ENCODE measurements around the gene EHBP1L1. TPM values are rescaled to one million over a fixed set of nuclear protein-coding genes. Genes with fewer than 3 reads are reported as not detected.

The EHBP1L1 gene
- total RNA-seq, 1 experiment from 2014 or later: 105 TPM

DNA sequence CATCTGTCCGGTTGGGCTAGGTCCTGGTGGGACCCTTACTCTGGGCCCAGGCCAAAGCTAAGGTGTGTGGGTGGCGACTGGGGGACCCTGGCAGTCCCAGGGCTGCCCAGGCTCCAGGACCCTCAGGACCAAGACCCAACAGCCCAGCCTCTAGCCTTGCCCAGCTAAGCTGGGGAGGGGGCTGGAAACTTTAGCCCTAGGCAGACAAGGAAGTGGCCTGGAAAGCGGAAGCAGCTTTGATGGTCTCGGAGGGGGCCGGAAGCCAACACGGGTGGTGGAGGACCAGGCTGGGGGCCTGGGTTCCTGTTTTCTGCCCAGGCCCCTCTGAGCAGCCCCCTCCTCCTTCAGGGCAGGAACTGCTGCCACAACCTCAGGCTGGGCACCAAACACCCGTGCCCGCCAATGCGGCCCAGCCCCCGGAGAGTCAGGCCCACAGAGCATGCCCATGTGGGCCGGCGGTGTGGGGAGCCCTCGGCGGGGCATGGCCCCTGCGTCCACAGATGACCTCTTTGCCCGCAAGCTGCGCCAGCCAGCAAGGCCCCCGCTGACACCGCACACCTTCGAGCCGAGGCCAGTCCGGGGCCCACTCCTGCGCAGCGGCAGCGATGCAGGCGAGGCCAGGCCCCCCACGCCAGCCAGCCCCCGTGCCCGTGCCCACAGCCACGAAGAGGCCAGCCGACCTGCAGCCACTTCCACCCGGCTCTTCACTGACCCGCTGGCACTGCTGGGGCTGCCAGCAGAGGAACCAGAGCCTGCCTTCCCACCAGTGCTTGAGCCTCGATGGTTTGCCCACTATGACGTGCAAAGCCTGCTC, 64.8 kb downstream of the EHBP1L1 start:
- no TSS peak for BruUV-seq (replicated peaks)
- Histone ChIP-seq H3K27me3 (ENCODE audit: insufficient read depth, low read length) (no peaks in the 10 kb centered on the region), H3K27ac (ENCODE audit: low read depth, low read length) (no peak overlapping the region; the same call in 1 of the 2 replicates), H2AFZ (ENCODE audit: low read depth, low read length, poor library complexity, severe bottlenecking) (no peak overlapping the region), H3K4me3 (replicated peaks in 1 of 2; ENCODE audit: low read depth in 1 of 2, low read length in 2 of 2) (no peak overlapping the region), H3K4me2 (ENCODE audit: low read length) (no peak overlapping the region), H3K79me2 (ENCODE audit: insufficient read depth, low read length) (peaks cover 13% of the 10 kb centered on the region; the same call in 1 of the 2 replicates), H4K20me1 (ENCODE audit: insufficient read depth) (no peaks in the 10 kb centered on the region), H3K9ac (ENCODE audit: low read length) (no peak overlapping the region), H3K4me1 (ENCODE audit: control insufficient read depth in 1 of 2, insufficient read depth in 2 of 2, low read length in 2 of 2) (peaks cover 32 to 64% of the 10 kb centered on the region in 2 experiments), H3K9me3 (ENCODE audit: control insufficient read depth in 1 of 2, insufficient read depth in 1 of 2, low read depth in 1 of 2, low read length in 2 of 2) (no peaks in the 10 kb centered on the region), H3K36me3 (ENCODE audit: control insufficient read depth in 1 of 2, insufficient read depth in 2 of 2, low read length in 2 of 2) (peaks cover 0 to 21% of the 10 kb centered on the region in 2 experiments; a peak in 2 of 4 replicates), H3K9me2 (ENCODE audit: insufficient read depth) (no peaks in the 10 kb centered on the region)
- ChIA-PET CTCF (no interaction called here), POLR2A (no interaction called here), RAD21 (ENCODE audit: low non-redundant PET in 1 of 2, low total read pairs in 2 of 2, uncharacterized antibody in 2 of 2, unreplicated experiment in 2 of 2) (no interaction called here)
- intact Hi-C loops (cut with micrococcal nuclease): no loop called here
- TF ChIP-seq, protein P1, sequence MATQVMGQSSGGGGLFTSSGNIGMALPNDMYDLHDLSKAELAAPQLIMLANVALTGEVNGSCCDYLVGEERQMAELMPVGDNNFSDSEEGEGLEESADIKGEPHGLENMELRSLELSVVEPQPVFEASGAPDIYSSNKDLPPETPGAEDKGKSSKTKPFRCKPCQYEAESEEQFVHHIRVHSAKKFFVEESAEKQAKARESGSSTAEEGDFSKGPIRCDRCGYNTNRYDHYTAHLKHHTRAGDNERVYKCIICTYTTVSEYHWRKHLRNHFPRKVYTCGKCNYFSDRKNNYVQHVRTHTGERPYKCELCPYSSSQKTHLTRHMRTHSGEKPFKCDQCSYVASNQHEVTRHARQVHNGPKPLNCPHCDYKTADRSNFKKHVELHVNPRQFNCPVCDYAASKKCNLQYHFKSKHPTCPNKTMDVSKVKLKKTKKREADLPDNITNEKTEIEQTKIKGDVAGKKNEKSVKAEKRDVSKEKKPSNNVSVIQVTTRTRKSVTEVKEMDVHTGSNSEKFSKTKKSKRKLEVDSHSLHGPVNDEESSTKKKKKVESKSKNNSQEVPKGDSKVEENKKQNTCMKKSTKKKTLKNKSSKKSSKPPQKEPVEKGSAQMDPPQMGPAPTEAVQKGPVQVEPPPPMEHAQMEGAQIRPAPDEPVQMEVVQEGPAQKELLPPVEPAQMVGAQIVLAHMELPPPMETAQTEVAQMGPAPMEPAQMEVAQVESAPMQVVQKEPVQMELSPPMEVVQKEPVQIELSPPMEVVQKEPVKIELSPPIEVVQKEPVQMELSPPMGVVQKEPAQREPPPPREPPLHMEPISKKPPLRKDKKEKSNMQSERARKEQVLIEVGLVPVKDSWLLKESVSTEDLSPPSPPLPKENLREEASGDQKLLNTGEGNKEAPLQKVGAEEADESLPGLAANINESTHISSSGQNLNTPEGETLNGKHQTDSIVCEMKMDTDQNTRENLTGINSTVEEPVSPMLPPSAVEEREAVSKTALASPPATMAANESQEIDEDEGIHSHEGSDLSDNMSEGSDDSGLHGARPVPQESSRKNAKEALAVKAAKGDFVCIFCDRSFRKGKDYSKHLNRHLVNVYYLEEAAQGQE (IDR thresholded peaks at IDR 0.05; ENCODE audit: low read depth): no peak
- TF ChIP-seq SRF (IDR thresholded peaks at IDR 0.05; ENCODE audit: low read depth) (no peak), YY1 (IDR thresholded peaks at IDR 0.05; ENCODE audit: extremely low read depth, insufficient replicate concordance, low read depth, low read length) (no peak), EGR1 (IDR thresholded peaks at IDR 0.05; ENCODE audit: low read depth) (no peak), EZH2 (IDR thresholded peaks at IDR 0.05) (no peak), FOSL1 (IDR thresholded peaks at IDR 0.05; ENCODE audit: low read depth) (no peak), CEBPB (IDR thresholded peaks at IDR 0.05; ENCODE audit: low read depth) (no peak), ZNF274 (IDR thresholded peaks at IDR 0.05; ENCODE audit: low read depth, low read length) (no peak), POLR2A (IDR thresholded peaks at IDR 0.05; ENCODE audit: borderline replicate concordance, extremely low read depth, insufficient read depth, insufficient read length) (no peak), ZFX (IDR thresholded peaks at IDR 0.05) (no peak), TCF7L2 (IDR thresholded peaks at IDR 0.05; ENCODE audit: borderline replicate concordance, extremely low read depth, insufficient read depth, insufficient read length) (no peak), SIN3A (IDR thresholded peaks at IDR 0.05; ENCODE audit: low read depth) (no peak)
- TF ChIP-seq, protein P2, sequence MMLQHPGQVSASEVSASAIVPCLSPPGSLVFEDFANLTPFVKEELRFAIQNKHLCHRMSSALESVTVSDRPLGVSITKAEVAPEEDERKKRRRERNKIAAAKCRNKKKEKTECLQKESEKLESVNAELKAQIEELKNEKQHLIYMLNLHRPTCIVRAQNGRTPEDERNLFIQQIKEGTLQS (IDR thresholded peaks at IDR 0.05): no peak
- TF ChIP-seq, protein P3, sequence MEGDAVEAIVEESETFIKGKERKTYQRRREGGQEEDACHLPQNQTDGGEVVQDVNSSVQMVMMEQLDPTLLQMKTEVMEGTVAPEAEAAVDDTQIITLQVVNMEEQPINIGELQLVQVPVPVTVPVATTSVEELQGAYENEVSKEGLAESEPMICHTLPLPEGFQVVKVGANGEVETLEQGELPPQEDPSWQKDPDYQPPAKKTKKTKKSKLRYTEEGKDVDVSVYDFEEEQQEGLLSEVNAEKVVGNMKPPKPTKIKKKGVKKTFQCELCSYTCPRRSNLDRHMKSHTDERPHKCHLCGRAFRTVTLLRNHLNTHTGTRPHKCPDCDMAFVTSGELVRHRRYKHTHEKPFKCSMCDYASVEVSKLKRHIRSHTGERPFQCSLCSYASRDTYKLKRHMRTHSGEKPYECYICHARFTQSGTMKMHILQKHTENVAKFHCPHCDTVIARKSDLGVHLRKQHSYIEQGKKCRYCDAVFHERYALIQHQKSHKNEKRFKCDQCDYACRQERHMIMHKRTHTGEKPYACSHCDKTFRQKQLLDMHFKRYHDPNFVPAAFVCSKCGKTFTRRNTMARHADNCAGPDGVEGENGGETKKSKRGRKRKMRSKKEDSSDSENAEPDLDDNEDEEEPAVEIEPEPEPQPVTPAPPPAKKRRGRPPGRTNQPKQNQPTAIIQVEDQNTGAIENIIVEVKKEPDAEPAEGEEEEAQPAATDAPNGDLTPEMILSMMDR (IDR thresholded peaks at IDR 0.05 in 2 of 3, conservative IDR thresholded peaks at IDR 0.05 in 1 of 3; ENCODE audit: borderline replicate concordance in 1 of 3, insufficient read depth in 1 of 3, low read depth in 2 of 3, low read length in 2 of 3): no peak
- ATAC-seq: no peak
- no peak for DNase-seq (ENCODE audit: low read depth, low spot score)
